B cell (primary cell): ENCODE data around the gene TIGD2. TPM values are rescaled to one million over a fixed set of nuclear protein-coding genes. Genes with fewer than 3 reads are reported as not detected.

Source experiments
- ATAC-seq: fragments of 200-7000 bp; cut with Tn5 transposase; one replicate; pipeline ENCODE4 v1.10.0; 2021; ENCODE audit warnings: low read depth, mild to moderate bottlenecking, moderate number of reproducible peaks, moderate library complexity
- CTCF ChIA-PET: fragments of 350-600 bp; sonication (Branson Sonifier 250); formaldehyde crosslinking; loops from one replicate; lab custom pipeline; 2021; ENCODE audit warnings: antibody characterized with exemption, inconsistent platforms; lab: Charles Lee
- POLR2A ChIA-PET: fragments of 350-600 bp; sonication (Branson Sonifier 250); formaldehyde crosslinking; loops from one replicate; lab custom pipeline; 2021; ENCODE audit warnings: antibody characterized with exemption; lab: Charles Lee
- DNase-seq: peaks from one replicate; pipeline ENCODE4 v3.0.0; 2013
- H2AFZ ChIP-seq: 2 replicates; pipeline ENCODE4 v1.6.1; 2012; ENCODE audit warnings: mild to moderate bottlenecking, low read depth, low read length; ENCODE audit not compliant: insufficient read depth, poor library complexity, severe bottlenecking
- H3K27ac ChIP-seq, 2 donors: 1 replicate in 1 of 2; 2 replicates in 1 of 2; pipeline ENCODE4 v1.5.1; 2012 to 2013; ENCODE audit warnings: low read length in 2 of 2, mild to moderate bottlenecking in 2 of 2, moderate library complexity in 1 of 2
- H3K27me3 ChIP-seq, 4 experiments: fragments of 200-600 bp in 1 of 4; sonication (generic) in 1 of 4; replicated peaks in 1 of 4; 1 replicate in 2 of 4; 2 replicates in 2 of 4; pipeline versions ENCODE4 v1.6.1 to v1.7.0; 2013 to 2016; ENCODE audit warnings: low read length in 3 of 4, mild to moderate bottlenecking in 2 of 4, mixed read lengths in 1 of 4, moderate library complexity in 1 of 4; ENCODE audit not compliant: insufficient read depth in 4 of 4, control insufficient read depth in 3 of 4; ENCODE audit errors: control extremely low read depth in 1 of 4
- H3K36me3 ChIP-seq, 2 experiments: replicated peaks in 1 of 2; 1 replicate in 1 of 2; 2 replicates in 1 of 2; pipeline versions ENCODE4 v1.6.1 to v1.7.1; 2013; ENCODE audit warnings: low read length in 1 of 2; ENCODE audit not compliant: insufficient read depth in 2 of 2, control insufficient read depth in 1 of 2; ENCODE audit errors: control extremely low read depth in 1 of 2, extremely low read depth in 1 of 2
- H3K4me1 ChIP-seq, 2 donors: fragments of 200-600 bp in 1 of 2; sonication (generic) in 1 of 2; 1 replicate in 1 of 2; 2 replicates in 1 of 2; pipeline versions ENCODE4 v1.5.1 to v1.6.1; 2013 to 2017; ENCODE audit warnings: low read length in 2 of 2; ENCODE audit not compliant: control insufficient read depth in 2 of 2, insufficient read depth in 2 of 2
- H3K4me2 ChIP-seq: replicated peaks from 2 replicates; pipeline ENCODE3; 2012; ENCODE audit warnings: mild to moderate bottlenecking, low read depth, low read length; ENCODE audit not compliant: poor library complexity, severe bottlenecking
- H3K4me3 ChIP-seq, 5 experiments: fragments of 200-600 bp in 1 of 5; sonication (generic) in 1 of 5; 1 replicate in 3 of 5; 2 replicates in 2 of 5; pipeline versions ENCODE4 v1.5.1 to v1.7.0; 2011 to 2016; ENCODE audit warnings: low read length in 4 of 5, mild to moderate bottlenecking in 4 of 5, low read depth in 2 of 5, control low read depth in 1 of 5, moderate library complexity in 1 of 5; ENCODE audit not compliant: insufficient read depth in 1 of 5; ENCODE audit errors: control extremely low read depth in 1 of 5, extremely low read depth in 1 of 5
- H3K79me2 ChIP-seq: fragments of 200-600 bp; sonication (generic); one replicate; pipeline ENCODE4 v1.6.0; 2016; ENCODE audit warnings: low read length; ENCODE audit not compliant: control insufficient read depth, insufficient read depth
- H3K9ac ChIP-seq: fragments of 200-600 bp; sonication (generic); 2 replicates; pipeline ENCODE4 v1.6.1; 2017; ENCODE audit warnings: mild to moderate bottlenecking, low read length, moderate library complexity
- H3K9me3 ChIP-seq, 3 donors: one replicate each; pipeline versions ENCODE4 v1.6.1 to v1.7.1; 2013; ENCODE audit warnings: low read length in 2 of 3; ENCODE audit not compliant: control insufficient read depth in 2 of 3, insufficient read depth in 1 of 3; ENCODE audit errors: control extremely low read depth in 1 of 3
- H4K20me1 ChIP-seq: 2 replicates; pipeline ENCODE4 v1.6.0; 2012; ENCODE audit warnings: mild to moderate bottlenecking, low read length; ENCODE audit not compliant: insufficient read depth, control insufficient read depth, poor library complexity, severe bottlenecking
- H3K27ac Mint-ChIP-seq: one replicate; pipeline ENCODE4 v1.8.0; 2021; ENCODE audit warnings: mixed read lengths
- H3K27me3 Mint-ChIP-seq: one replicate; pipeline ENCODE4 v1.8.0; 2021; ENCODE audit warnings: mixed read lengths
- H3K4me1 Mint-ChIP-seq: one replicate; pipeline ENCODE4 v1.8.0; 2021; ENCODE audit warnings: mixed read lengths
- H3K4me3 Mint-ChIP-seq: one replicate; pipeline ENCODE4 v1.8.0; 2021; ENCODE audit warnings: mixed read lengths
- H3K9me3 Mint-ChIP-seq: one replicate; pipeline ENCODE4 v1.8.0; 2022; ENCODE audit warnings: mixed read lengths; ENCODE audit not compliant: insufficient read depth
- CTCF ChIP-seq: fragments of 200-600 bp; IDR thresholded peaks from one replicate; pipeline ENCODE4 v1.8.0; 2022; ENCODE audit warnings: antibody characterized with exemption, mild to moderate bottlenecking
- EZH2 ChIP-seq: IDR thresholded peaks from 2 replicates; pipeline ENCODE4 v1.6.1; 2012; ENCODE audit warnings: borderline replicate concordance, low read depth, mild to moderate bottlenecking, moderate library complexity, low read length; ENCODE audit not compliant: insufficient read depth, poor library complexity, severe bottlenecking
- WGBS: methylation state at CpG from one replicate; pipeline ENCODE4 v1.1.5; 2013; ENCODE audit warnings: missing lambda C conversion rate; ENCODE audit not compliant: insufficient coverage; 5-methylcytosine and 5-hydroxymethylcytosine counted together
- intact Hi-C: fragments of 100-400 bp; cut with micrococcal nuclease; formaldehyde crosslinking; loops from one replicate; pipeline ENCODE4 v1.10.0; 2022
- polyA plus RNA-seq: library from polyadenylated mRNA; depleted of rRNA; stranded (reverse); fragments of >200 nt; gene quantifications from 2 replicates; pipeline ENCODE4 v1.2.3, GENCODE V29; 2012
- total RNA-seq, 2 donors: library from RNA; stranded (reverse); fragments of 120-200 nt in 1 of 2; gene quantifications; 1 replicate in 1 of 2; 2 replicates in 1 of 2; pipeline versions ENCODE4 v1.2.3 to v1.2.4, GENCODE V29; 2013 to 2022

TIGD2 gene
- total and polyA plus RNA-seq, 2 donors (not counting 1 experiment from before 2014, with no cell fraction given) = 2.1 to 8.6 TPM

- CTCF ChIA-PET = no interaction called here
- no peak overlapping the region for H3K4me3 ChIP-seq
- no peaks in the 10 kb centered on the region for H4K20me1 ChIP-seq
- no peaks in the 10 kb centered on the region for H3K36me3 ChIP-seq
- H3K27ac ChIP-seq = no peak overlapping the region
- no peaks in the 10 kb centered on the region for H3K79me2 ChIP-seq
- DNase-seq (no peak), ATAC-seq (no peak)
- no peak overlapping the region for H2AFZ ChIP-seq
- no peak overlapping the region for H3K4me2 ChIP-seq
- no peaks in the 10 kb centered on the region for H3K9me3 ChIP-seq
- POLR2A ChIA-PET = no interaction called here
- TF ChIP-seq CTCF = no peak
- TF ChIP-seq EZH2 = no peak
- intact Hi-C loops = no loop called here
- no peaks in the 10 kb centered on the region for H3K4me1 ChIP-seq
- 96% methylated on average over 11 of the region's 12 CpGs for WGBS
- no peak overlapping the region for H3K9ac ChIP-seq
- H3K9me3 Mint-ChIP-seq = no peaks in the 10 kb centered on the region
- no peak overlapping the region for H3K4me3 Mint-ChIP-seq
- H3K27me3 Mint-ChIP-seq = peaks cover 4% of the 10 kb centered on the region
- H3K4me1 Mint-ChIP-seq = no peaks in the 10 kb centered on the region
- no peak overlapping the region for H3K27ac Mint-ChIP-seq
- H3K27me3 ChIP-seq = no peaks in the 10 kb centered on the region
Measured at GRCh38 chr4:89137695-89138094, 26.4 kb downstream of the TIGD2 start.

GRCh38 chr4:89140168-89140759 is 28.9 kb downstream of the TIGD2 start:
- DNase-seq (no peak), ATAC-seq (no peak)
- Mint-ChIP-seq H3K9me3 (peaks cover 3% of the 10 kb centered on the region), H3K27me3 (peaks cover 4% of the 10 kb centered on the region), H3K4me1 (no peaks in the 10 kb centered on the region), H3K27ac (no peak overlapping the region), H3K4me3 (no peak overlapping the region)
- whole genome bisulfite sequencing = 97% methylated on average over 6 of the region's 6 CpGs
- no peaks in the 10 kb centered on the region for H3K79me2 ChIP-seq
- no peaks in the 10 kb centered on the region for H3K36me3 ChIP-seq
- H3K4me1 ChIP-seq = no peaks in the 10 kb centered on the region
- POLR2A ChIA-PET = no interaction called here
- no peak overlapping the region for H3K4me3 ChIP-seq
- H3K4me2 ChIP-seq = no peak overlapping the region
- peaks cover 0 to 2% (median 0%) of the 10 kb centered on the region in 3 donors for H3K9me3 ChIP-seq
- no peaks in the 10 kb centered on the region for H3K27me3 ChIP-seq
- TF ChIP-seq CTCF (no peak), EZH2 (no peak)
- intact Hi-C loops = no loop called here
- CTCF ChIA-PET = no interaction called here
- H4K20me1 ChIP-seq = no peaks in the 10 kb centered on the region
- H2AFZ ChIP-seq = no peak overlapping the region
- no peak overlapping the region for H3K27ac ChIP-seq
- no peak overlapping the region for H3K9ac ChIP-seq
